GM13977 (cell line): ENCODE results near the gene SERPIND1.
"Not testable (repeated sequence)": the region's sequence is repeated elsewhere in the genome, so short reads cannot be mapped to it uniquely, and the experiment has no call there.

Source experiments
- DNase-seq: peaks from one replicate; pipeline ENCODE4 v3.0.0; 2012; ENCODE audit warnings: low spot score
- CTCF ChIP-seq: IDR thresholded peaks from 2 replicates; pipeline ENCODE4 v1.5.1; 2012; ENCODE audit warnings: mild to moderate bottlenecking, control low read depth; ENCODE audit not compliant: insufficient read depth; ENCODE audit errors: extremely low read depth, missing control alignments
- in situ Hi-C: fragments of 300-500 bp; cut with MboI; formaldehyde crosslinking; loops from one replicate; pipeline ENCODE4 v1.12.0; 2022; ENCODE audit warnings: low sequenced_read_pairs, low pct_unique_long_range_greater_than_20kb, mixed read lengths, inconsistent platforms; ENCODE audit not compliant: unreplicated experiment

SERPIND1 gene

DNA sequence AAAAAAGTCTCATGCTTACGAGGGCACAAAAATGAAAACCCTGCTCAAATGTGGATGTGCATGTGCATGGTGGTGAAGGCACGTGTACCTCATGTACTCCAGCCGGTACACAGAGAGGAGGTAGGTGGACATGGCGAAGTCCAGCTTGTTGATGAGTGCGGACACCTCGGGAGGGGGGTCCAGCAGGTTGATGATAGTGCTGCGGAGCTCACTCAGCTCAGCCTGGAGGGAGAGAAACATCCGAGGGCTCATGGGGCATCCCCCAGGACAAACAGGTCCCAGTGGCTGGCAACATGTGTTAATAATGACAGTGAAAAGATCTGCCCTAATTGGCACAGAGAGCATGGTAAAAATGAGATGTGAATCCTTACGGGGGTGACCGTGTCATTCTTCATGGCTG, 9.2 kb upstream of the SERPIND1 start:
- in situ Hi-C loops = no loop called here
- no peak for DNase-seq
- no peak for TF ChIP-seq CTCF

DNA sequence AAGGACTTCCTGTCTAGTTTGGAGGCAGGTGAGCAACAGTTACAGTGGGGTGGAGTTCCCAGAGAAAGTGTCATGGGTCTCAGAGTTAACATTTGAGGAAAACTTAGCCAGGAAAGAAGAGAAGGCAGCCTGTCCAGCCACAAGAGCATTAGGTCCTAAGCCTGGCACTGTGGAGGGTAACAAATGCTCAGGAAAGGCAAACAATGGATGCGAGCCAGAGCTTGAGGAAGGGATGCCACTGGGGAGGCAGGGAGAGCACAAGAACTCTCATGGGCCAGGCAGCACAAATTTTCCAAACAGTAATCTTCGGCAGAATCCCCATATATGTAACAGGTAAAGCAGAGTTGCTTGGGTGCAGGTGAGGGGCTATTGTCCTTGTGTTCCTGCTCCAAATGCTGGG, 8.0 kb upstream of the SERPIND1 start:
- no peak for DNase-seq
- no peak for TF ChIP-seq CTCF
- in situ Hi-C loops = no loop called here

GRCh38 chr22:20766530-20766929, 7.4 kb upstream of the SERPIND1 start:
- in situ Hi-C loops = no loop called here
- no peak for TF ChIP-seq CTCF
- DNase-seq = no peak

DNA sequence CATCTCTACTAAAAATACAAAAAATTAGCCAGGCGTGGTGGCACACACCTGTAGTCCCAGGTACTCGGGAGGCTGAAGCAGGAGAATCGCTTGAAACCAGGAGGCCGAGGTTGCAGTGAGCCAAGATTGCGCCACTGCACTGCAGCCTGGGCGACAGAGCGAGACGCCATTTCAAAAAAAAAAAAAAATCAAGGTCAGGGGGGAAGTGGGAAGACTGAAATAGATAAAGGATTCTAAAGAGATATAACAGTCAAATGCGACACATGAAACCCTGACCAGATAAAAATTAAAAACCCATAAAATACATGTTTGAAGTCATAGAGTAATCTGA, 4.5 kb upstream of the SERPIND1 start:
- DNase-seq, in situ Hi-C loops: not testable (repeated sequence)

DNA sequence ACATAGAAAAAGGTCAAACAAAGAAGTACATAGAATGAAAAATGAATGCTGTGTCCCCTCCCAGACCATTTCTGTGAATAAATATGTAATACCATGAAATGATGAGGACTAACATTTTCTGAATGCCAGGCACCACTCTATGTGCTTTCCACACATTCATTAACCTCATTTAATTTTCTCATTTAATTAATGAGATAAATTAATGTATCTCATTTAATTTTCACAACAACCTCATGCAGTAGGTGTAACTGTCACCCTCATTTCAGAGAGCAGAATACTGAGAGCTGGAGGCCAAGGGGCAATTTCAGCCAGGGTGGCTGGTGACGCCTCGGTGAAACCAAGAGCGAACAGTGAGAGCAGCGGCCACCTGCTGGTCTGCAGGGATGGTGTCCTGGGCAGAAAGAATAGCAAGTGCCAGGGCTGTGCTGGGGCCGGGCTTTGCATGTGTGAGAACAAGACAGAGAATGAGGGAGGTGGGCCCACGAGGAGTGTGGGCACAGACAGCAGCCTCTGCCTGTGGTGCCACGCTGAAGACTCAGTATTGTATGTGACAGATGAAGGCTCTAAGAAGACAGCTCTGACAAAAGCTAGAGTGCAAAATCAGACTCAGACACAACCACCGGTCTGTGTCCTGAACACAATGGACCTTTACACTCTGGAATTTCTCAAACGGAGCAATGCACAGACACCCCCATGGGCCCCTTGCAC, 1.8 kb upstream of the SERPIND1 start:
- no peak for DNase-seq
- no peak for TF ChIP-seq CTCF
- in situ Hi-C loops = no loop called here

DNA sequence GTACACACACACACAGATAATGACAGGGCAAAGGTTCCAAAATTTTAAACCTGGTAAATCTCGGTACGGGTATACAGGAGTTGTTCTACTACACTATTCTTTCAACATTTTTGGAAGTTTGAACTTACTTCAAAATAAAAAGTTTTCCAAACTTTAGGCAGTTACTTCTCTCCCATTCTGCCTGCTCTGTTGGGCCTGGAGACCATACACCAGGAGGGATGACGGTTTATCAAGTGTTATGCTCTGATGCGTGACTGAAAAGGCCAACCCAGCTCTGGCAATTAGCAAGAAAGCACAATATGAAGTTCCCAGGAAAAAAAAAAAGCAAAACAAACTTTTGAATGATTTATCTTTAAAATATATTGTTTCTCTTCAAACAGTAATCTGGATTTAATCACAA, 969 bp downstream of the SERPIND1 start:
- TF ChIP-seq CTCF = no peak
- DNase-seq = no peak
- in situ Hi-C loops = no loop called here

GRCh38 chr22:20775342-20775895, 1.5 kb downstream of the SERPIND1 start:
- no peak for TF ChIP-seq CTCF
- in situ Hi-C loops = no loop called here
- no peak for DNase-seq
